ENCODE results near the gene NELL1.

DNA sequence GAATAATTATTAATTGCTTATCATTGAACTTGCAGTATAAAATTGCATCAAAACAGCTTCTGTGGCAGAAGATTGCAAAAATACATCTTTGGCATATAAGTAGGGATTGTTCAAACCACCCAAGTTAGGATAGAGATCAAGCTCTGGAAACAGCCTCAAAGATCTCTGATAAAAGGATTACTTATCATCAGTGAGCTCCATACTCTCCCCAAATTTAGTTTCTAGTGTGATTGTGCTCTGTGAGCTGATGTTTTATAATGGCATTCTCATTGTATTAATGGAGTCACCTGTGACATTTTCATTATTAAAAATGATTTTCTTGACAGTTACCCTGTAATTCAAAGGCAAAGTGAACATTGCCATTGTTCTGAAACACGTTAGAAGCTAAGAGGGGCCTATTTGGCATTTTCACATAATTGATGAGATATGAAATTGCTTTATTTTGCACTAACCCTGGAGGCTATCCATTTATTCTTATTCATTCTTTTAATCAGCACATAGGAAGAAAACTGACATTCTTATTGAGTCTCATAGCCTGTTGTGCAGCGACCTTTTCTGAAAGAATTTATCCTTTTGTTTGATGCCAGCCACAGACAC lies 897.2 kb downstream of the NELL1 start:
- TF ChIP-seq, protein P1, sequence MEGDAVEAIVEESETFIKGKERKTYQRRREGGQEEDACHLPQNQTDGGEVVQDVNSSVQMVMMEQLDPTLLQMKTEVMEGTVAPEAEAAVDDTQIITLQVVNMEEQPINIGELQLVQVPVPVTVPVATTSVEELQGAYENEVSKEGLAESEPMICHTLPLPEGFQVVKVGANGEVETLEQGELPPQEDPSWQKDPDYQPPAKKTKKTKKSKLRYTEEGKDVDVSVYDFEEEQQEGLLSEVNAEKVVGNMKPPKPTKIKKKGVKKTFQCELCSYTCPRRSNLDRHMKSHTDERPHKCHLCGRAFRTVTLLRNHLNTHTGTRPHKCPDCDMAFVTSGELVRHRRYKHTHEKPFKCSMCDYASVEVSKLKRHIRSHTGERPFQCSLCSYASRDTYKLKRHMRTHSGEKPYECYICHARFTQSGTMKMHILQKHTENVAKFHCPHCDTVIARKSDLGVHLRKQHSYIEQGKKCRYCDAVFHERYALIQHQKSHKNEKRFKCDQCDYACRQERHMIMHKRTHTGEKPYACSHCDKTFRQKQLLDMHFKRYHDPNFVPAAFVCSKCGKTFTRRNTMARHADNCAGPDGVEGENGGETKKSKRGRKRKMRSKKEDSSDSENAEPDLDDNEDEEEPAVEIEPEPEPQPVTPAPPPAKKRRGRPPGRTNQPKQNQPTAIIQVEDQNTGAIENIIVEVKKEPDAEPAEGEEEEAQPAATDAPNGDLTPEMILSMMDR (conservative IDR thresholded peaks at IDR 0.05; ENCODE audit: low read depth, low read length), result no peak
- TF ChIP-seq EZH2phosphoT487 (IDR thresholded peaks at IDR 0.05; ENCODE audit: borderline replicate concordance, low read length), result no peak
